PC-3 (cell line): Measurements from ENCODE around the gene TPT1. TPM values are rescaled to one million over a fixed set of nuclear protein-coding genes. Genes with fewer than 3 reads are reported as not detected.

ENCODE experiments used
- total RNA-seq: library from RNA; depleted of rRNA; stranded (reverse); fragments of >200 nt; gene quantifications from 2 replicates; pipeline ENCODE4 v1.2.3, GENCODE V29; 2014; rRNA removed

TPT1 gene
- total RNA-seq, 1 experiment from 2014 or later = 982 TPM

Other genes with a start within 250 kb of the TPT1 start
- 24.8 and 28.3 TPM in 2 replicates for gene GTF2F2, start 220.7 kb downstream of the TPT1 start, total RNA-seq
- gene KCTD4, start 140.1 kb downstream of the TPT1 start, total RNA-seq = not detected in 2 replicates
- gene SLC25A30, start 77.2 kb upstream of the TPT1 start, total RNA-seq = 8.0 and 19.5 TPM in 2 replicates
- 28.8 and 30.8 TPM in 2 replicates for gene COG3, start 123.8 kb upstream of the TPT1 start, total RNA-seq